Parathyroid adenoma (tissue), 2 donors: ENCODE results near the gene IGFBP4.

Experiments used
- H2AFZ ChIP-seq: fragments of 300-600 bp; sonication (generic); one replicate; pipeline ENCODE4 v1.7.0; 2017; ENCODE audit warnings: antibody characterized with exemption, mild to moderate bottlenecking
- H3K27ac ChIP-seq: fragments of 300-600 bp; sonication (generic); one replicate; pipeline ENCODE4 v1.7.0; 2017
- H3K27me3 ChIP-seq: fragments of 300-600 bp; sonication (generic); one replicate; pipeline ENCODE4 v1.7.0; 2017; ENCODE audit warnings: low read length; ENCODE audit not compliant: control insufficient read depth, insufficient read depth
- H3K36me3 ChIP-seq: fragments of 300-600 bp; sonication (generic); one replicate; pipeline ENCODE4 v1.7.0; 2017; ENCODE audit warnings: low read length; ENCODE audit not compliant: control insufficient read depth, insufficient read depth
- H3K4me1 ChIP-seq: fragments of 300-600 bp; sonication (generic); one replicate; pipeline ENCODE4 v1.7.0; 2017; ENCODE audit warnings: control low read depth
- H3K4me2 ChIP-seq: fragments of 300-600 bp; sonication (generic); one replicate; pipeline ENCODE4 v1.7.0; 2017; ENCODE audit warnings: low read length
- H3K4me3 ChIP-seq: fragments of 300-600 bp; sonication (generic); one replicate; pipeline ENCODE4 v1.7.0; 2017; ENCODE audit warnings: low read depth, low read length
- H3K79me2 ChIP-seq: fragments of 300-600 bp; sonication (generic); one replicate; pipeline ENCODE4 v1.7.0; 2017; ENCODE audit warnings: control low read depth
- H3K9ac ChIP-seq: fragments of 300-600 bp; sonication (generic); one replicate; pipeline ENCODE4 v1.7.0; 2017; ENCODE audit warnings: mild to moderate bottlenecking
- H3K9me3 ChIP-seq: fragments of 300-600 bp; sonication (generic); one replicate; pipeline ENCODE4 v1.7.0; 2017; ENCODE audit warnings: low read length; ENCODE audit not compliant: control insufficient read depth
- CTCF ChIP-seq: fragments of 300-600 bp; sonication (generic); IDR thresholded peaks from one replicate; pipeline ENCODE4 v1.7.0; 2017; ENCODE audit warnings: antibody characterized with exemption, mild to moderate bottlenecking
- donor health status: primary hyperparathyroidism.

Gene IGFBP4

GRCh38 chr17:40464392-40464855, 21.2 kb downstream of the IGFBP4 start:
- no peaks in the 10 kb centered on the region for H3K36me3 ChIP-seq
- TF ChIP-seq CTCF = no peak
- H2AFZ ChIP-seq = no peak overlapping the region
- H3K9me3 ChIP-seq = no peaks in the 10 kb centered on the region
- no peaks in the 10 kb centered on the region for H3K4me1 ChIP-seq
- no peaks in the 10 kb centered on the region for H3K27me3 ChIP-seq
- no peak overlapping the region for H3K27ac ChIP-seq
- H3K9ac ChIP-seq = no peak overlapping the region
- no peaks in the 10 kb centered on the region for H3K79me2 ChIP-seq
- H3K4me2 ChIP-seq = no peak overlapping the region
- H3K4me3 ChIP-seq = no peak overlapping the region

- no peaks in the 10 kb centered on the region for H3K9me3 ChIP-seq
- no peaks in the 10 kb centered on the region for H3K36me3 ChIP-seq
- H3K4me3 ChIP-seq = no peak overlapping the region
- no peaks in the 10 kb centered on the region for H3K79me2 ChIP-seq
- no peak overlapping the region for H3K9ac ChIP-seq
- no peaks in the 10 kb centered on the region for H3K4me1 ChIP-seq
- H3K27me3 ChIP-seq = no peaks in the 10 kb centered on the region
- no peak overlapping the region for H3K27ac ChIP-seq
- TF ChIP-seq CTCF = no peak
- no peak overlapping the region for H3K4me2 ChIP-seq
- no peak overlapping the region for H2AFZ ChIP-seq
These were observed 23.2 kb downstream of the IGFBP4 start for GRCh38 chr17:40466298-40466971.

- H3K4me1 ChIP-seq = no peaks in the 10 kb centered on the region
- H3K9ac ChIP-seq = no peak overlapping the region
- no peak overlapping the region for H3K4me2 ChIP-seq
- no peak overlapping the region for H2AFZ ChIP-seq
- no peaks in the 10 kb centered on the region for H3K27me3 ChIP-seq
- no peak overlapping the region for H3K4me3 ChIP-seq
- H3K27ac ChIP-seq = no peak overlapping the region
- H3K79me2 ChIP-seq = no peaks in the 10 kb centered on the region
- no peaks in the 10 kb centered on the region for H3K36me3 ChIP-seq
- H3K9me3 ChIP-seq = no peaks in the 10 kb centered on the region
- no peak for TF ChIP-seq CTCF
These were observed 24.1 kb downstream of the IGFBP4 start for GRCh38 chr17:40467281-40467867.

- Histone ChIP-seq H3K4me3 (no peak overlapping the region), H3K79me2 (no peaks in the 10 kb centered on the region), H2AFZ (no peak overlapping the region), H3K36me3 (no peaks in the 10 kb centered on the region), H3K4me1 (no peaks in the 10 kb centered on the region), H3K9me3 (no peaks in the 10 kb centered on the region), H3K9ac (no peak overlapping the region), H3K27ac (no peak overlapping the region), H3K4me2 (no peak overlapping the region), H3K27me3 (no peaks in the 10 kb centered on the region)
- no peak for TF ChIP-seq CTCF
These were observed 25.3 kb downstream of the IGFBP4 start for GRCh38 chr17:40468560-40468959.
